Measurements from ENCODE around the gene KRT6B.
"Not testable (repeated sequence)": the region's sequence is repeated elsewhere in the genome, so short reads cannot be mapped to it uniquely, and the experiment has no call there.

The KRT6B gene

DNA sequence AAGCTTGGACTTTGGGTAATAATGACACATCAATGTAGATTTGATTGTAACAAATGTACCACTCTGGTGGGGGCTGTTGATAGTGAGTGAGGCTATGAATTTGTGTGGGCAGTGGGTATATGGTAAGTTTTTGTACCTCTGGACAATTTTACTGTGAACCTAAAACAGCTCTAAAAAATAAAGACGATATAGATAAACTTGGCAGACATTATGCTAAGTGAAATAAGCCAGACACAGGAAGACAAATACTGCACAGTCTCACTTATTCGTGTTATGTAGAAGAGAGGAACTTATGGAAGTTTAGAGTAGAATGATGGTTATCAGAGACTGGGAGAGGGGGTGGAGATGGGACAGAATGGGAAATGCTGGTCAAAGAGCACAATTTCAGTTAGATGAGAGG, 13.0 kb upstream of the KRT6B start:
- no peak for DNase-seq

DNA sequence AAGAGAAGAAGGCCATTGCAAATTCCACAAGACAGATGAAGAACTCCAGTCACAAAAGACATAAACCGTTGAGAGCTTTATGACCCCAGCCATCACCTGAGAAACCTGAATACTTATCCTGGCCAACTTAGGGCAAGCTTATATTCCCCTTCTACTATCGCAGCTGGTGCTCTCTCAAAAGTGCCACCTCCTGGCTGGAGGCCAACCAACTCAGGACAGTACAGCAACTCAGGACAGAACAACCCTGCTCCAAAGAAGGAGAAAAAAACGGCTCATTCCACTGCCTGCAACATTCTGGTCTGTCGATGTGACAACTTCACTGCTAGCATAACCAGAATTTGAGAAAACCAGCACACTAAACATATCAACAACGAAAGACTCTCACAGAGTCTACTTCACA, 9.7 kb upstream of the KRT6B start:
- no peak for DNase-seq

DNA sequence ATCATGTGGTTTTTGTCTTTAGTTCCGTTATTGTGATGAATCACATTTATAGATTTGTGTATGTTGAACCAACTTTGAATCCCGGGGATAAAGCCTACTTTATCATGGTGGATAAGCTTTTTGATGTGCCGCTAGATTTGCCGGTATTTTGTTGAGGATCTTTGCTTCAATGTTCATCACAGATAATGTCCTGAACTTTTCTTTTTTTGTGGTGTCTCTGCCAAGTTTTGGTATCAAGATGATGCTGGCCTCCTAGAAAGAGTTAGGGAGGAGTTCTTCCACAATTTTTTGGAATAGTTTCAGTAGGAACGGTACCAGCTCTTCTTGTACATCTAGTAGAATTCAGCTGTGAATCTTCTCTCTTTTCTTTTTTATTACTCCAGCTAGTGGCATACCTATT, 6.9 kb upstream of the KRT6B start:
- no peak for DNase-seq

DNA sequence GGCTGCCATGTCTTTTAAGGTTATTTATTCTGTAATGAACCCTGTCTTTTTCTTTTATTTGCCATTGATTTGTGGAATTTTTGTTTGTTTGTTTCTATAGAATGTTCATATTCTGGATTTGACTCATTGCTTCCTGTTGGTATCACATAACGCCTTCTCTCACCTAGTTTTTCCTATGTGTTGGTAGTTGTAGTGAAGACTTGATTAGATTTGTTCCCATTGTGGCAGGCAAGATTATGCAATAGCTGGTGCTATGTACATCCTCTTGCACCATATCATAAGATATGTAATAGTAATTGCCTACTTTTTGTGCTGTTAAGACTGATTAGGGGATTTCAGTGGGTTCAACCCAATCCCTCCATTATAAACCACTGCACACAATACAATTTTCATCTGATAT, 3.9 kb upstream of the KRT6B start:
- DNase-seq = no peak

DNA sequence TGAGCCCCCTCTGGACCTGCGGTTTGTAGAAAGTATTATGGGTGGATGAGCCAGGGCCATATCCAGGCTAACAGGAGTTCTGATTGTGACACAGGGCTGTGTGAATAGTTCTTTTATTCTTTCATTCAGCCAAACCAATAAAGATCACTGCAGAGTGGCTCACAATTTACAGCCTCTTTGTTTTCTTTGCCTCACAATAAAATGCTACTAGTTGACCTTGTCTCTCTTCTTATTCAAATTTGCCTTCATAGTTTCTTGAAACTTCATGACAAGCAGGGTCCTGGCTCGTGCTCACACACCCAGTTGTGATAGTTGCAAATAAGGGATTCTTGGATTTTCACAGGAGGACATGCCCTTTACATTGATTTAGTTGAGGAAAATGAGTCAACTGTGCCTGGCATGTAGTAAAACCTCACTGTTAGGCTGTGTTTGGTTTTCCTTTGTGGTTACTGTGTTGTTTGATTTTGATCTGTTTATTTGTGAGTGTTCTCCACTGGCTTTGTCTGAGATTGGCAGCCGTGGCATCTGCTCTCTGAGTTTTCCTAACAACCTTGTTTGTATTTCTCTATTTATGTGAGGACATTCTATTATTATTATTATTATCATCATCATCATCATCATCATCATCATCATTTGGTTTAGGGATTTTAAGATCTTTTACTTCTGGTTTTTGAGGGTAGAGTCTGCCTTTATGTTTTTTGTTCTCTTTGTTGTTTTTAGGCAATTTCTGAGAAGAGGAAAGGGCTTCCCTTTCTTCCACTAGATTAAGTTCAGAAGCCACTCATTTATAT, 2.7 kb upstream of the KRT6B start:
- no peak for DNase-seq

DNA sequence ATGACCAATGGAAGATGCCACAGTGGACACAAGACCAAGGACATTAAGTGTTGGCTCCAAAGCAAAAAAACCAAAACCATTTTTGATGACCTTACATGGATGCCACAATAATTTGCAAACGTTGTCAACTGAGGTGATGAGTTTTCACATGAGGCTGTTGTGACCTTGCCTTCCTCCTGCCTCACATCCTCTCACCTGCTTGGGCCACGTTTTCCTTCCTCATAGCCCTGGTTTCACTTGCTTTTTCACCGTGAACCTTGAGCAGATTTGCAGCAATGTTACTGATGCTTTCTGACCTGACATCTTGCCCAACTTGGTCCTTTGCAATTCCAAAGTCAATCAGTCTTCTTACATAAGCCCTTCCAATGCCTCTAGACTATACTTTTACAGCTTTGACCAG, 3.7 kb downstream of the KRT6B start:
- no peak for DNase-seq

DNA sequence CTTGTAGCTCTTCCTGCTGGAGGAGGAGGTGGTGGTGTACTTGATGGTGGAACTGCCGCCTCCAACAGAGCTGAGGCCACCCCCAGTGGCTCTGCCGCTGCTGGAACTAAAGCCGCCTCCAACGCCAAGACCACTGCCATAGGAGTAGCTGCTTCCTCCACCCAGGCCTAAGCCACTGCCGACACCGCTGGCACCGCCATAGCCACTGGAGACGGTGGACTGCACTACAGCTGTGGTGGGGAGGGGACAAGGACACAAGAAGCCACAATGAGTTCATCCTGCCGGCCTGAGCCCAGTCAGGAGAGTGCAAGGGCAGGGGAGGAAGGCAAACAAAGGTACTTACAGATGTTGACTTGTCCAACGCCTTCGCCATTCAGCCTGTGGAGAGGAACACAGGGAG, 4.8 kb downstream of the KRT6B start:
- not testable (repeated sequence) for DNase-seq

DNA sequence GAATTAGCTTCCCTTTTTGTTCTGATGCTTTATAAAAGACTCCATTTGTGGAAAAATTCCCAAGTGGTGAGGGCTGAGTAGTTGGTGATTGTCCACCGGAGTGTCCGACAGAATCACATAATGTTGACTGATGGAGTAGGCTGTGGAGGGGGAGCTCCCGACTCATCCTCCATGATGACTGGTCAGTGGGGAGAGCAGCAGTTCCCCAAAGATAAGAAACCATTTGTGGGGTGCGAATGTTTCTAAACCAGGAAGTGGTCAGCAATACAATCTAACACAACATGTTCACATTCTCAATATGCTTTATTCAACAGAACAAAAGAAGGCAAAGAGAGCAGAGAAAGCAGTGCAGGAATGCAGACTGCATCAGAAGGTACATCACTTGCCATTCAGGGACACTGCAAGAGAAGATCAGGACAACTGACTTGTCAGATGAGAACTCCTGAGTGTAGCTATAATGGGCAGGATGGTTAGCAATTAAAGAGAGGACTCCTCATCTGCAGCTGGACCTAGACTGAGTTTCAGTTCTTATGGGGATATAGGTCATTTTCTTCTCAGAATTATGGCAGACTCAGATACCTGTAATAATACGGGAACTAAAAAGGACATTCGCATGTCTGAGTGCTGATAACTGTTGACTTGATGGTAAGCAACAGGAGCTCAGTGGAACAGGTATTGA, 5.4 kb downstream of the KRT6B start:
- DNase-seq = no peak

DNA sequence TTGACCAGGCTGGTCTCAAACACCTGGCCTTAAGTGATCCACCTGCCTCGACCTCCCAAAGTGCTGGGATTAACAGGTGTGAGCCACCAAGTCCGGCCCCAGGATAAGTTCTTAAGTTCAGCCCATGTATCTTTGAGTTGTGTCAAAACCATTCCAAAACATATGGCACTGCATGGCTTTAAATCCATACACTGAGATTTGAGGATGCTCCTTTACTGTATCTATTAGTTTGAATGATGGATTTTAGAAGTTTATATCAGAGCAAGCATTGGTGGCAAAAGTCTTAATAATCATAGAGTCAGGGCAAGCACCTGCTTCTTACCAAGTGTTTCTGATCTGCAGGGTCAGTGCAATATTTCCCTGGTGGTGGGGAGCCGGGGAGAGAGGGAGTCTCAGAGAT, 6.1 kb downstream of the KRT6B start:
- DNase-seq = no peak

DNA sequence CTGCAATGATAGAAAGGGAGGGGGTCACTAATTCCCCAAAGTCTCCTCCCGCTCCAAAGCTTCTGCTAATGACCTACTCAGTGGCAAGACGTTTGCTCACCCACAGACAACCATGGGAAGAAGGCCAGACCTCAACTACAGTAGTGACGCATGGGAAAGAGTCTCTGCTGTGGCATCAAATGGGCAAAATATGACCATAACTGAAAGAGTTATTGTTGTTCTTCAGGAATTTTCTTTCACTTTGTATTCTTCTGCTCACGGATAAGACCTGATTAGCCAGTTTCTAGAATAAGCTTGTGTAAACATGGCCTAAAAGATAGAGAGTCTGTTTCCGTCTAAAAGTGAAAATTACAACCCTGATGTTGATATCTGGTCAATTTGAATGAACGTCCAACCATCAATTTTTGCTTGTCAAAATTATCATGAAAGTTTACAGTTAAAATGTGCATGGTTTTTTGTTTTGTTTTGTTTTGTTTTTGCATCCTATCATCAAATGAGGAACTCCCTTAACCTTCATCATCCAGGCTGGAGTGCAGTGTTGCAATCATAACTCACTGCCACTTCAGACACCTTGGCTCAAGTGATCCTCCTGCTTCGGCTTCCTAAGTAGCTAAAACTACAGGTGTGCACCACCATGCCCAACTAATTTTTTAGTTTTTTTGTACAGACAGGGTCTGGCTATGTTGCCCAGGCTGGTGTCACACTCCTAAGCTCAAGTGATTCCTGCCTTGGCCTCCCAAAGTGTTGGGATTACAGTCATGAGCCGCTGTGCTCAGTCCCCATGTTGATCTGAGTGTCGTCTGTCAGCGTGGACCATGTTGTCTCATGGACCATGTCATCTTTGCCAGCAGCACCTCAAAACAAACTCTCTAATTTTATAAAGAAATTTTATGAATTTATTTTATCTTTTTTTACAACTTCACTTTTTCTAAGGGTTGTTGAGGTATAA, 7.0 kb downstream of the KRT6B start:
- no peak for DNase-seq

DNA sequence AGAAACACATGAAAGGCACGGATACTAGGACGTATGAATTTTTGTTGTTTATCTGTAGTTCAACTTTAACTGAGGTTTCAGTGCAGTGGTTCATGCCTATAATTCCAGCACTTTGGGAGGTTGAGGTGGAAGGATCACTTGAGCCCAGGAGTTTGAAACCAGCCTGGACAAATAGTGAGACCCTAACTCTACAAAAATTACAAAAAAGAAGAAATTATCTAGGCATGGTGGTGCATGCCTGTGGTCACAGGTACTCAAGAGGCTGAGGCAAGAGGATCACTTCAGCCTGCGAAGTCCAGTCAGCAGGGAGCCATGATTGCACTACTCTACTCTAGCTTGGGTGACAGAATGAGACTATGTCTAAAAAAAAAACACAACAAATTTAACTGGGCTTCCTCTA, 8.0 kb downstream of the KRT6B start:
- no peak for DNase-seq

DNA sequence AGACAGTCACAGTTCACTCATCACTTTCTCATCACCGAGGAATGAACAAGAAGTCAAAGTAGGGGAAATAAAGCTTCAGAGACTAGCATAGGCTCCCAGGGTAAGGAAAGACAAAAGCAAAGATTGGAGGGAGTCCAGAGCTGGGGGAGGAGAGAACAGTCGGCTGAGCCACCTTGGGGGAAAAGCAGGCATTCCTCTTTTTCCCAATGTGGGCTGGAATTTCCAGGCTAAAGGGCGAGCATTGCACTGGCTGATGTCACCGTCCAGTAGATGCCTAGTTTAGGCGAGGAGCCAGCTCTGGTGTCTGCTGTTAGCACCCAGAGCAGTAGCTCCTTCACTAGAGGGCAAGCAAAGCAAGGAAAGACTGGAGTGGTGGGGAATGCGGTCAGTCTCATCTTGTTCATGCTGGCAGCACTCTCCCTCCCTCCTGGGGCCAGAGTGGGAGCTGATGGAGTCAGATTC, 9.3 kb downstream of the KRT6B start:
- DNase-seq = no peak

DNA sequence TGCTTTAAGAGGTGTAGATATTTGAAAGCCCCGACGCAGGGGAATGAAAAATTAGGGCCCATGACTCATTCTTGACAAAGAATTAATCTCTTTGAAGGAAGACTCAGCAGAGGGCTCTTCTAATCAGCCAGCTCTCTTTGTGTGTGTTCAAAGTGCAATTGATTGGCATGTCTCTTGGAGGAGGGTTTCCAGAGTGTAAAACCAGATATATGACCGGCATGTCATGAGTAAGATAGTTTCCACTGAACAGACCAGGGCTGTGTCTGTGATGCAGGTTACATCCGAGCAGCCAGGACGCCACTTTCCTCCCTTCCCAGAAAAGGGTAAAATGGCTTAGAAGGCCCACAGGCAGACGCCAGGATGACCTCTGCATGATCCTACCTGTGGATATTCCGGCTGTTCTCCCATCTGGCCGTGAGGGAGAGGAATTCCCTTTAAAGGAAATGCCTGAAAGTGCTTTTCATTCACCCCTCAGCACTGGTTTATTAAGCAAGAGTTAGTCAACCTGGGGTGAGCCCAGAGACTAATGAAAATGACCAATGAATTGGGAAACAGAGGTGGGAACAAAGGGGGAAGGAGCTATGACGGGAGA, 10.5 kb downstream of the KRT6B start:
- DNase-seq = no peak

DNA sequence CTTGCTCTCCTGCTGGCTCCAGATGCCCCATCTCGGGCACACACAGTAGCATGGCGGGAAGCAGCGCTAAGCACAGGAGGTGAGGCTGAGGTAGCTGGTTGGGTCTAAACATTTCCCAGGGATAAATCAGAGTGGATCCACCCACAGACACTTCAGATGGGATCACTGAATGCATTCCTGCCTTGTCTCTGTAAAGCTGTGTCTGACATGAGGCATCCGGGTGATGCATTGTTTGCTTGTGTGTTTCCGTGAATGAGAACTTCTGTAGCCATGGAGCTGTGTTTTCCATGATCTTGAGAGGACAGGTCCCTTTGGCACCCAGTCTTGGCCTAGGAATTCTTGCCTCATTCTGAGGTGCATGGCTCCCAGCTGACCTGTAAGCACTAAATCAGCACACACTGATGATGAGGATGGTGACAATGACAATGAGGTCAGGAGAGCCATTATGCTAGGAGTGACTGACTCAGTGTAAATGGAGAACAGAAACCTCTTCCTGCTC, 11.1 kb downstream of the KRT6B start:
- DNase-seq = no peak

DNA sequence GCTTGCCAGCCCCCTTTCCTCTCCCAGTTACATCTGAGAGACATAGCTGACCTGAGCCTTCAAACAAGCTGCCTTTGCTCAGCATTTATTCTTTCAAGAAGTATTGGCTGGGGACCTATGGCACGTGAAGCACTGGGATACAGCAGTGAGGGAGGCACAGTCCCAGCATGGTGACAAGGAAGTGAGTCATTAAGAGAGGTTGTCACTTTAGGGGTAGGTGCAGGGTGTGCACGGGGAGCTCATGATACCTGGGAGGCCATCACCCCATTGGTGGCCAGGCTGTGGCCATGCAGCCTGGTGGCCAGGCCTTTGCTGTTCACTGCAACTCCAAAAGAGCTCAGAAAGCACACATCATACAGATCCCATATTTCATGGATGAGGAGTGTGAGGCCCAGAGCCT, 12.1 kb downstream of the KRT6B start:
- no peak for DNase-seq

DNA sequence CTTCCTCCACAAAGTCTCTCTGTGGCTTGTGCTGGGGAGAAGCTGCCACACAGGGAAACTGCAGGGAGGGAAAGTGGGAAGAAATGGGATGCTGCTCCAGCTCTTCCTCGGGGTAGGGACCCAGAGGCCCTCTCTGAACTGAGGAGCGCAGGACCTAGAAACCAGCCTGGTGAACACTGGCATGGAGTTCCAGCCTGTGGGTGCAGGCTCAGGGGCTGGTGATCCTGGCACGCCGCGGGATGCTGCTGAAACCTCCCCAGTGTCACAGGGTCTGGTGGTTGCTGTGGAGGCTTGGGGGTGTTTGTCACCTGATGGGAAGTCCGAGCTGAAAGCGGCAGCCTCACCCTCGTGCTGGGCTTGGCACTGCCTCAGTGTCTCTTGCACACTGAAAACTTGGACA, 12.5 kb downstream of the KRT6B start:
- no peak for DNase-seq

DNA sequence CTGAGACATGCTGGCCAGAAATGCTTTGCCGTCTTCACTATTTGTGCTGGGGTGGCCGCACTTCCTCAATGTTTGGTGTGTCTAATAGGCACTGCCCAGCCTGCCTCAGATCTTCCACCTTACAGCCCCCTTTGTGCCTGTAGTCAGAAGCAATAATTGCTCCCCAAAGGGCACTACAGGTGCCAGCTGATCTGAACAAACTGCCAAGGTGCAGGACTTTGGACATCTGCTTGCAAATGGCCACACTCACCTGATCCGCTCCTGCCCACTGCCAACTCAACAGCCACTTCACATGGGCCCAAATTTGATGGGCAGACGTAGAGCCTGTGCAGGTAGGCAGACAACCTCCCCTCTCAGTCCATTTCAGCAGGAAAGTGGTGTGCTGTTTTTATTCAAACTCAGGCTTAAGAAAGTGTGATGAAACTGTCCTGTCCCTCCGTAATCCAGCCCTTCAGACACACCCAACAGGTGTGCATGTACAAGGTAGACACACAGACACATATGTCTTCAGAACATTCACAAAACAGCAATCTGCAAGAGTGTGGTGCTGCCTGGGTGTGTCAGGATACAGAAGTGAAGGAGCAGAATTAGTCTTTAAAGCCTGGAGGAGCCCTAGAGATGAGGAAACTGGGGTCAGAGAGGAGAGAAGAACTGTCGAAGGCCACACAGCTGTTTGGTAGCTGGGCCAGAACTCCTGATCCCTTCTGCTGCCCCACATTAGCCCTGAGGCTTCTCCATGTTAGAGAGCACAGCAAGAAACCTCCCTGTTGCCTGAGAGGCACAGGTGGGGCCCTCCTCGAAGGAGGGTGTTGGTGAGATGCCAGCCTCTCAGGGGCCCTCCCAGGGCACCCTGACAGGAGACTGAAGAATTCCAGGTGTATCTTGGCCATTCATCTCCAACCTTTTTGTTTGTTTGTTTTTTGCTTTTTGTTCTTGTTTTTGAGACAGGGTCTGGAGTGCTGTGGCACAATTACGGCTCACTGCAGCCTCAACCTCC, 13.3 kb downstream of the KRT6B start:
- DNase-seq = no peak

DNA sequence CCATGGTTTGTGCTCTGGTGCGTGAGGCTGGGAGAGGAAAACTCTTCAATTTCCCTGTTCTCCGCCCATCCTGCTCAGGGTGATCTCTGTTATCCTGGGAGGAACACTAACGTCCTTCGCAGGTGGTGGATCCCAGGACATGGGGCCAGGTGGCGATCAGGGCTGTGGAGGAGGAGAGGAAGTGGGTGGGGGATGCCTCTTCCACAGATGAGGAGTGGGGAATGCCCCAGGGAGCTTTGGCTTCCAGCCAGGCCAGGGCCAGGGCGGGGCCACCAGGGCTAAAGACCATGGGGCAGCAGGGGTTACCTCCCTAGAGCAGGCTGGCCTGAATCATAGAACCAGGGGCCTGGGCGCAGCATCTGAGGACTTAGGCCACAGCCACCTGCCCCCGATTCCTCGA, 14.4 kb downstream of the KRT6B start:
- DNase-seq = no peak

DNA sequence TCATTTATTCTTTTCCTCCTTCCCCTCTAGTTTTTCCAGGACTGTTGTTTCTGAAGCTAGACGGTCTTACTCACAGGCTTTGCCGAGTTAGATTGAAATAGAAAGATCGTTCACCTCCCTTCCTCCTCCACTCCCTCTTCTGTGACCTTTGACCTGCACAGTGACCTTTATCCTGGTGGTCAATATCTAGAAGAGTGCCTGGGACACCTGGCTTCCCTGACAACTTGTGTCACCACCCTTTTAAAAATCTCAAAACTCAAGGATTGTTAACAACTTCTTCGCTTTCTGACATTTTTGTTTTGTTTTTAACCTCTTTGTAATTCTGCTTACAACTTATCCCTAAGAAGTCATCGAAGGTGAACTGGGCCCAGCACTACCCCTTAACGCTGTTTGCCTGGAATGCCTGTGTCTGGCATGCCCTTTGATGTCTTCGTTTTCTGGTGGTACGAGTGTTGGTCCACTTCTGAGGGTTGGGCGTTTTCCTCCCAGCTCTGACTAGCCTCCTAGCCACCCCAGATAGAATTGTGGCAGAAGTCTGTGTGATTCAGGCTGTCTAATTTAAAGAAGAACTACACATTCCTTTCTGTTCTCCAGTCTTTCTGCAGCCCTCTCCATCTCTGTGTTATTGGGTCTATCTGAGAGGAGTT, 15.0 kb downstream of the KRT6B start:
- DNase-seq = no peak

DNA sequence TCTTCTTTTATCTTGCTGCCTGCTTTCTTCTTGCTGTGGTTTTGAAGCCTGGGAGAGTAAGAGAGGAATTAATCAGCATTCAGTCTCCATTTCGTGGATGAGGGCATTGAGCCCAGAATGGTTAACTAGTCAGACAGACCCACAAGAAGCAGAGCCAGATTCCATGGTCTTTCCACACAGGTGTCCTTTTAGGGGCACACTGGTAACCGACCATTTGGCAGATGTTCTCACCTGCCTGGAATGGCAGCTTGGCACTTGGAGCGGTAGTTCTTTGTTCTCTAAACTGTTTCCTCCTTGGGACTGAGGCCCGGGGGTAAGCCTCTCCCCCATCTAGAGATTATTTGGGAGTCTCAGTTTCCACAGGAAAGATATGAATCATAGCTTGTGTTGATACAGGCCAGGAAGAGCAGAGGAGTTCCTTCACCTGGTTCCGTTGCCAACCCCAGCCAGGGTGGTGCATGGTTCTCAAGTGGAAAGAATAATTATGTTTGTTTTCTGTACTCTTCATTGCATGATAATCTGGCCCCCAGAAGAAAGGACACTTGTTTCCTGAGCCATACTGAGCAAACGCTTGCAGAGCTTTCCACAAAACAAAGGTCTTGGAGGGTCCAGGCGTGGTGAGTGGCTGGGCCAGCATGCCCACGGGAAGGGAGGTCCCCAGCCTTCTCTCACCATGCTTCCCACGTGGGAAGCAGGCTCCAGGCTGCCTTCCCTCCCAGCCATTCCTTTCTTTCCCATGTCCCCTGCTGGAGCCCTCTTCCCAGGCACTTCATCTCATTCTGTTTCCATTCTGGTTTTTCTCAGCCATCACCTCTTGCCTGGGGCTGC, 15.7 kb downstream of the KRT6B start:
- DNase-seq = no peak
